Stimulated activated CD8-positive, alpha-beta memory T cell treated with anti-CD3 and anti-CD28 coated beads, Interleukin-4, amount 100 ng/mL, for 24 hours (primary cell): ENCODE data around the gene SCGB3A1.

Experiments used
- DNase-seq: peaks from one replicate; pipeline ENCODE4 v3.0.0-alpha.2; 2020; ENCODE audit warnings: low read depth

Gene SCGB3A1

GRCh38 chr5:180604271-180604670, 13.0 kb upstream of the SCGB3A1 start:
- no peak for DNase-seq

GRCh38 chr5:180603076-180603594, 11.8 kb upstream of the SCGB3A1 start:
- DNase-seq: no peak

- no peak for DNase-seq
Observed at GRCh38 chr5:180602481-180603075, 11.3 kb upstream of the SCGB3A1 start.

- DNase-seq: no peak
Observed at GRCh38 chr5:180601591-180602480, 10.5 kb upstream of the SCGB3A1 start.

GRCh38 chr5:180600554-180601041, 9.3 kb upstream of the SCGB3A1 start:
- DNase-seq: no peak

GRCh38 chr5:180599981-180600553, 8.8 kb upstream of the SCGB3A1 start:
- no peak for DNase-seq

GRCh38 chr5:180599590-180599914, 8.3 kb upstream of the SCGB3A1 start:
- no peak for DNase-seq

- DNase-seq: no peak
Observed at GRCh38 chr5:180598797-180599589, 7.7 kb upstream of the SCGB3A1 start.

GRCh38 chr5:180598316-180598701, 7.0 kb upstream of the SCGB3A1 start:
- no peak for DNase-seq

- no peak for DNase-seq
Observed at GRCh38 chr5:180596668-180597231, 5.5 kb upstream of the SCGB3A1 start.

GRCh38 chr5:180596115-180596667, 4.9 kb upstream of the SCGB3A1 start:
- DNase-seq: no peak

GRCh38 chr5:180595381-180596114, 4.2 kb upstream of the SCGB3A1 start:
- DNase-seq: no peak

- DNase-seq: no peak
Observed at GRCh38 chr5:180595046-180595379, 3.7 kb upstream of the SCGB3A1 start.

- DNase-seq: no peak
Observed at GRCh38 chr5:180594311-180595045, 3.2 kb upstream of the SCGB3A1 start.

GRCh38 chr5:180593446-180594206, 2.3 kb upstream of the SCGB3A1 start:
- DNase-seq: no peak

GRCh38 chr5:180592176-180592575, 877 bp upstream of the SCGB3A1 start:
- DNase-seq: no peak

- DNase-seq: no peak
Observed at GRCh38 chr5:180590543-180591310, 572 bp downstream of the SCGB3A1 start.

- DNase-seq: no peak
Observed at GRCh38 chr5:180589771-180590542, 1.3 kb downstream of the SCGB3A1 start.
